Measurements from ENCODE around the gene HBG2. TPM values are rescaled to one million over a fixed set of nuclear protein-coding genes. Genes with fewer than 3 reads are reported as not detected.

The HBG2 gene
- total RNA-seq, 1 donor from 2014 or later, result not detected

GRCh38 chr11:5233307-5233706 is 21.3 kb downstream of the HBG2 start:
- Mint-ChIP-seq H3K27ac (ENCODE audit: unreplicated experiment) (no peak overlapping the region), H3K9me3 (ENCODE audit: unreplicated experiment) (no peaks in the 10 kb centered on the region), H3K4me3 (ENCODE audit: unreplicated experiment) (no peak overlapping the region), H3K36me3 (ENCODE audit: unreplicated experiment) (no peaks in the 10 kb centered on the region), H3K4me1 (ENCODE audit: unreplicated experiment) (no peaks in the 10 kb centered on the region), H3K27me3 (ENCODE audit: unreplicated experiment) (peaks cover 29% of the 10 kb centered on the region)
- TF ChIP-seq CTCF (IDR thresholded peaks at IDR 0.05), result no peak
- DNase-seq (ENCODE audit: extremely low spot score, unreplicated experiment), result no peak

- Mint-ChIP-seq H3K4me3 (ENCODE audit: unreplicated experiment) (no peak overlapping the region), H3K36me3 (ENCODE audit: unreplicated experiment) (no peaks in the 10 kb centered on the region), H3K27me3 (ENCODE audit: unreplicated experiment) (peaks cover 29% of the 10 kb centered on the region), H3K9me3 (ENCODE audit: unreplicated experiment) (no peaks in the 10 kb centered on the region), H3K4me1 (ENCODE audit: unreplicated experiment) (no peaks in the 10 kb centered on the region), H3K27ac (ENCODE audit: unreplicated experiment) (no peak overlapping the region)
- TF ChIP-seq CTCF (IDR thresholded peaks at IDR 0.05), result no peak
- no peak for DNase-seq (ENCODE audit: extremely low spot score, unreplicated experiment)
Measured at GRCh38 chr11:5232821-5233220, 21.8 kb downstream of the HBG2 start.

GRCh38 chr11:5232176-5232575 is 22.4 kb downstream of the HBG2 start:
- Mint-ChIP-seq H3K9me3 (ENCODE audit: unreplicated experiment) (no peaks in the 10 kb centered on the region), H3K4me3 (ENCODE audit: unreplicated experiment) (no peak overlapping the region), H3K36me3 (ENCODE audit: unreplicated experiment) (no peaks in the 10 kb centered on the region), H3K27me3 (ENCODE audit: unreplicated experiment) (peaks cover 22% of the 10 kb centered on the region), H3K27ac (ENCODE audit: unreplicated experiment) (no peak overlapping the region), H3K4me1 (ENCODE audit: unreplicated experiment) (no peaks in the 10 kb centered on the region)
- no peak for TF ChIP-seq CTCF (IDR thresholded peaks at IDR 0.05)
- no peak for DNase-seq (ENCODE audit: extremely low spot score, unreplicated experiment)

GRCh38 chr11:5231111-5231510 is 23.5 kb downstream of the HBG2 start:
- Mint-ChIP-seq H3K4me1 (ENCODE audit: unreplicated experiment) (no peaks in the 10 kb centered on the region), H3K36me3 (ENCODE audit: unreplicated experiment) (no peaks in the 10 kb centered on the region), H3K27ac (ENCODE audit: unreplicated experiment) (no peak overlapping the region), H3K4me3 (ENCODE audit: unreplicated experiment) (no peak overlapping the region), H3K9me3 (ENCODE audit: unreplicated experiment) (no peaks in the 10 kb centered on the region), H3K27me3 (ENCODE audit: unreplicated experiment) (peaks cover 15% of the 10 kb centered on the region)
- no peak for DNase-seq (ENCODE audit: extremely low spot score, unreplicated experiment)
- no peak for TF ChIP-seq CTCF (IDR thresholded peaks at IDR 0.05)

- Mint-ChIP-seq H3K27ac (ENCODE audit: unreplicated experiment) (no peak overlapping the region), H3K4me3 (ENCODE audit: unreplicated experiment) (no peak overlapping the region), H3K4me1 (ENCODE audit: unreplicated experiment) (no peaks in the 10 kb centered on the region), H3K9me3 (ENCODE audit: unreplicated experiment) (no peaks in the 10 kb centered on the region), H3K27me3 (ENCODE audit: unreplicated experiment) (peaks cover 8% of the 10 kb centered on the region), H3K36me3 (ENCODE audit: unreplicated experiment) (no peaks in the 10 kb centered on the region)
- no peak for DNase-seq (ENCODE audit: extremely low spot score, unreplicated experiment)
- no peak for TF ChIP-seq CTCF (IDR thresholded peaks at IDR 0.05)
Measured at GRCh38 chr11:5230266-5230665, 24.3 kb downstream of the HBG2 start.

Data from osteocyte (in vitro differentiated cells).